WI38 (cell line): ENCODE data around the gene MT1F.

Source experiments
- H3K4me3 ChIP-seq: 2 replicates; pipeline ENCODE4 v1.5.1; 2011; ENCODE audit warnings: low read depth, mild to moderate bottlenecking, control low read depth, low read length
- CTCF ChIP-seq: IDR thresholded peaks from 2 replicates; pipeline ENCODE4 v1.5.1; 2012; ENCODE audit warnings: low read depth, mild to moderate bottlenecking, control low read depth, low read length

MT1F gene

DNA sequence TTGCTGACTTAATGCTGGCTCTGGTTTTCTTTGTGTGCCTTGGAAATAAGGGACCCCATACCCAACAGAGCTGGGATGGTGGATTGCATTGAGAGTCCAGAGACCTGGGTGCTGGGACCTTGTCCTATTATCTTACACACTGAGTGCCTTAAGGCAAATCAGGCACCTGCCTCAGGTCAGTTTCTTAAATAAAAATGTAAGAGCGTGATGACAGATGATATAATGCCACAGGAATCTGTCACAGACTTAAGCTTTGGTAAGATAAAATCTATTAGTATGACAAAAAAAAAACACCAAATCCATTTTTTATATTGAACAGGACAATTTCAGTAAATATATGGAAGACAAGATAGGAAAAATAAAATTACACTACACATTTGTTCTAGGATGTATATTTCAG is 17.7 kb upstream of the MT1F start:
- no peak for TF ChIP-seq CTCF
- no peak overlapping the region for H3K4me3 ChIP-seq

GRCh38 chr16:56641166-56641565 is 16.6 kb upstream of the MT1F start:
- TF ChIP-seq CTCF, result no peak
- no peak overlapping the region for H3K4me3 ChIP-seq

GRCh38 chr16:56643080-56643778 is 14.5 kb upstream of the MT1F start:
- no peak overlapping the region for H3K4me3 ChIP-seq
- no peak for TF ChIP-seq CTCF

GRCh38 chr16:56643833-56644232 is 13.9 kb upstream of the MT1F start:
- no peak overlapping the region for H3K4me3 ChIP-seq
- no peak for TF ChIP-seq CTCF

DNA sequence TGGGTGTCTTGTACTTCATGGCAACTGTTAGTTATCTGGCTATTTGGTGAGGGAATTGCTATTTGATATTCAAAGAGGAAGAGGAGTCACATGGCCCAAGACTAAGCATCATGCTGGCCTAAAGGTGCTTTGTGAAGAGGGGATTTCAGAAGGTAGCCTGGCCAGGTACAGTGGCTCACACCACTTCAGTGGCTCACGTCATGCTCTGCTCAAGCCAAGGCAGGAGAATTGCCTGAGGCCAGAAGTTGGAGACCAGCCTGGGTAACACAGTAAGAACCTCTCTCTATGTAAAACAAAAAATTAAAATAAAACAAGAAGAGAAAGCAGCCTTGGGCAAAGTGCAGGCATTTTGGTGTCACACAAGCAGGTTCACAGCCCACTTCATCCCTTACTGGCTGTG is 12.4 kb upstream of the MT1F start:
- no peak for TF ChIP-seq CTCF
- H3K4me3 ChIP-seq, result no peak overlapping the region

DNA sequence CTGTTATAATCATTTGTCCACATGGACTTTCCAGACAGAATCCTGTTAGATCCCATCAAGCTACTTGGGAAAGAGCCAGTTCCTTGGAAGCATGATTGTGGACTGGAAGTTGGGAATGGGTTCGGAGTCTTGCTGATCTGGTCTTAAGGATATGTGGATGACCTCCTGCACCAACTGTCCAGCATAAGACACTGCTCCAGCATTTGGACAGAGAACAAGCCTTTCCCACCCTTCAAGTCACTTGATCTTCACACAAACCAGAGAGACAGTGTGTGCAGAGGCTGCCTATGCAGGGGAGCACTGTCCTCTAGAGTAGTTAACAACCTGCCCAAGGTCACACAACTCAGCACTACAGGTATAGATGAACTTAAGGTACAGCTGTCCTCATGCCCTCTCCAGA is 11.9 kb upstream of the MT1F start:
- no peak for TF ChIP-seq CTCF
- H3K4me3 ChIP-seq, result no peak overlapping the region

DNA sequence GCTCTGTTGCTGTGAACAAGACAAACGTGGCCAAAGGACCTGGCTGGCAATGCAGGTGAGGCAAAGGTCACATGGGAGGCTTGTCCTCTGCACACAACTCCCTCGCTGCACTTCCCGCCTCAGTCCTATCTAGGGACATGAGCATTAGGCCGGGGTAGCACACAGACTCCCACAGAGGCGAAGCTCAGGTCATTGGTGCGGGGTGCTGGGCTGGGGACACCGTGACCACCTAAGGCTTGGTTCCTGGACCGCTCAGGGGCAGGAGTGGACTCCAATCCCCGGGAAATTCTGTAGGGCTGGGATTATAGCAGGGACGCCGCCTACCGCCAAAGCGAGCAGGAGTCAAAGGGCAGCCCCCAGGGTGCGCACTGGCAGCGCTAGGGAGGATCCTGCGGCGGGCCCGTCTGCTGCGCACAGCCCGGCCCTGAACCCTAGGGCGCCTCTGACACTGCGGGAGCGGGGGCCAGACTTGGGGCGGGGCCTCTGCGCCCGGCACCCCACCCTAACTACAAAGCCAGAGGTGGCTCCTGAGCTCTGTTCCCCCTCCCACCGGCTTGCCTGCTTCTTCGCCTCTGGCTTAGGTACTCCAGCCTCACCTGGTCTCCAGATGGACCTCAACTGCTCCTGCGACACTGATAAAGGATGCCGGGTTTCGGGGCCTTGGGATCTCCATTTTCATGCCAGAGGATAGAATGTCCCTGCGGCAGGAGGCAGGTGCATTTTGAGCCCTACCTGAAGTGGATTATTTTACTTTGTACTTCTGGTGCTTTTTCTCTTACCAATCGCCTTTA is 9.9 kb upstream of the MT1F start:
- TF ChIP-seq CTCF, result no peak
- no peak overlapping the region for H3K4me3 ChIP-seq
